NCI-H446 (cell line): ENCODE measurements around the gene GLIS1.

Experiments
- DNase-seq, 2 experiments: peaks; one replicate each; lab custom pipeline; 2025; lab: John Stamatoyannopoulos, UW

The GLIS1 gene

GRCh38 chr1:53463961-53464899, 274.7 kb downstream of the GLIS1 start:
- DNase-seq: no peak

- peak; percentile 49 to 75 for DNase-seq
These were observed 276.0 kb downstream of the GLIS1 start for GRCh38 chr1:53462769-53463501.

GRCh38 chr1:53462193-53462592, 276.8 kb downstream of the GLIS1 start:
- DNase-seq: no peak

GRCh38 chr1:53461323-53462044, 277.5 kb downstream of the GLIS1 start:
- DNase-seq: no peak

GRCh38 chr1:53460666-53461322, 278.2 kb downstream of the GLIS1 start:
- DNase-seq: no peak

- no peak for DNase-seq
These were observed 278.7 kb downstream of the GLIS1 start for GRCh38 chr1:53460211-53460634.

GRCh38 chr1:53459321-53460175, 279.4 kb downstream of the GLIS1 start, which contains the start of gene DMRTB1:
Gene DMRTB1, plus strand, starts transcription at chr1:53459399. Its CDS starts 55 bp downstream, at chr1:53459454.
- DNase-seq: no peak

GRCh38 chr1:53458634-53459033, 280.3 kb downstream of the GLIS1 start:
- DNase-seq: no peak
